H9 (cell line): Measurements from ENCODE around the gene CCNY. TPM values are rescaled to one million over a fixed set of nuclear protein-coding genes. Genes with fewer than 3 reads are reported as not detected.

Experiments used
- DNase-seq: peaks from one replicate; pipeline ENCODE4 v3.0.0-alpha.2; 2017
- H2AFZ ChIP-seq: one replicate; pipeline ENCODE4 v1.6.1; 2013; ENCODE audit warnings: mild to moderate bottlenecking, low read length, control low read depth, moderate library complexity
- H2AK5ac ChIP-seq: 2 replicates; pipeline ENCODE4 v1.6.1; 2013; ENCODE audit warnings: low read length, control low read depth, mixed read lengths; ENCODE audit not compliant: insufficient read length
- H2BK120ac ChIP-seq: one replicate; pipeline ENCODE4 v1.6.1; 2013; ENCODE audit warnings: low read depth, mild to moderate bottlenecking, low read length, control low read depth, inconsistent platforms; ENCODE audit not compliant: poor library complexity, severe bottlenecking
- H2BK12ac ChIP-seq: 2 replicates; pipeline ENCODE4 v1.6.1; 2013; ENCODE audit warnings: low read length, control low read depth, mixed read lengths, low read depth; ENCODE audit not compliant: insufficient read length
- H2BK15ac ChIP-seq: 2 replicates; pipeline ENCODE4 v1.6.1; 2013; ENCODE audit warnings: low read depth, low read length, control low read depth
- H2BK20ac ChIP-seq: one replicate; pipeline ENCODE4 v1.6.1; 2013; ENCODE audit warnings: low read depth, mild to moderate bottlenecking, low read length, control low read depth, inconsistent platforms; ENCODE audit not compliant: poor library complexity, severe bottlenecking
- H2BK5ac ChIP-seq: 2 replicates; pipeline ENCODE4 v1.6.1; 2013; ENCODE audit warnings: low read length, control low read depth, mixed read lengths; ENCODE audit not compliant: insufficient read length
- H3K14ac ChIP-seq: 2 replicates; pipeline ENCODE4 v1.6.1; 2013; ENCODE audit warnings: low read length, control low read depth; ENCODE audit not compliant: insufficient read depth
- H3K18ac ChIP-seq: 2 replicates; pipeline ENCODE4 v1.6.1; 2013; ENCODE audit warnings: low read depth, mild to moderate bottlenecking, mixed read lengths, low read length, control low read depth; ENCODE audit not compliant: insufficient read length
- H3K23ac ChIP-seq: 2 replicates; pipeline ENCODE4 v1.6.1; 2013; ENCODE audit warnings: low read length, control low read depth, mixed read lengths, low read depth; ENCODE audit not compliant: insufficient read length
- H3K23me2 ChIP-seq: 2 replicates; pipeline ENCODE4 v1.6.1; 2013; ENCODE audit warnings: low read depth, mild to moderate bottlenecking, mixed read lengths, low read length, control low read depth; ENCODE audit not compliant: insufficient read length, poor library complexity, severe bottlenecking
- H3K27ac ChIP-seq: 2 replicates; pipeline ENCODE4 v1.5.1; 2013; ENCODE audit warnings: low read length, control low read depth, mixed read lengths, low read depth; ENCODE audit not compliant: insufficient read length
- H3K27me3 ChIP-seq: 2 replicates; pipeline ENCODE4 v1.6.1; 2013; ENCODE audit warnings: low read length, control low read depth, inconsistent platforms; ENCODE audit not compliant: insufficient read depth
- H3K4ac ChIP-seq: 2 replicates; pipeline ENCODE4 v1.6.1; 2013; ENCODE audit warnings: low read depth, mild to moderate bottlenecking, control low read depth, inconsistent platforms, low read length, moderate library complexity
- H3K4me1 ChIP-seq: 2 replicates; pipeline ENCODE4 v1.6.1; 2013; ENCODE audit warnings: low read length, control low read depth, inconsistent platforms; ENCODE audit not compliant: insufficient read depth
- H3K4me2 ChIP-seq: 2 replicates; pipeline ENCODE4 v1.6.1; 2013; ENCODE audit warnings: low read length, control low read depth, mixed read lengths; ENCODE audit not compliant: insufficient read length, insufficient read depth
- H3K56ac ChIP-seq: 2 replicates; pipeline ENCODE4 v1.6.1; 2013; ENCODE audit warnings: low read depth, mild to moderate bottlenecking, mixed read lengths, low read length, control low read depth; ENCODE audit not compliant: insufficient read length
- H3K79me1 ChIP-seq: 2 replicates; pipeline ENCODE4 v1.6.1; 2013; ENCODE audit warnings: low read depth, mild to moderate bottlenecking, moderate library complexity, low read length, control low read depth, inconsistent platforms; ENCODE audit not compliant: insufficient read depth, poor library complexity, severe bottlenecking
- H3K79me2 ChIP-seq: 2 replicates; pipeline ENCODE4 v1.6.1; 2013; ENCODE audit warnings: low read length, control low read depth, inconsistent platforms; ENCODE audit not compliant: insufficient read depth
- H3K9ac ChIP-seq: 2 replicates; pipeline ENCODE4 v1.6.1; 2013; ENCODE audit warnings: low read length, control low read depth, mixed read lengths; ENCODE audit not compliant: insufficient read length; ENCODE audit errors: extremely low read depth
- H3K9me3 ChIP-seq: one replicate; pipeline ENCODE4 v1.6.1; 2013; ENCODE audit warnings: low read depth, low read length, inconsistent platforms; ENCODE audit not compliant: control insufficient read depth
- H3T11ph ChIP-seq: one replicate; pipeline ENCODE4 v1.6.1; 2013; ENCODE audit warnings: mild to moderate bottlenecking, low read length, control low read depth, inconsistent platforms
- H4K20me1 ChIP-seq: one replicate; pipeline ENCODE4 v1.6.1; 2013; ENCODE audit not compliant: control insufficient read depth, insufficient read length, insufficient read depth
- H4K5ac ChIP-seq: 2 replicates; pipeline ENCODE4 v1.6.1; 2013; ENCODE audit warnings: low read depth, mild to moderate bottlenecking, mixed read lengths, low read length, control low read depth; ENCODE audit not compliant: insufficient read length
- H4K8ac ChIP-seq: replicated peaks from 2 replicates; pipeline ENCODE4 v1.6.1; 2013; ENCODE audit warnings: low read length, control low read depth, mixed read lengths, low read depth; ENCODE audit not compliant: insufficient read length
- H4K91ac ChIP-seq: 2 replicates; pipeline ENCODE4 v1.6.1; 2013; ENCODE audit warnings: low read depth, mild to moderate bottlenecking, moderate library complexity, mixed read lengths, low read length, control low read depth; ENCODE audit not compliant: insufficient read length
- H3K27ac Mint-ChIP-seq, 3 experiments: 2 replicates in 2 of 3; 3 replicates in 1 of 3; pipeline ENCODE4 v1.8.0; 2020 to 2021; ENCODE audit warnings: mixed read lengths in 3 of 3, mild to moderate bottlenecking in 1 of 3, moderate library complexity in 1 of 3
- H3K27me3 Mint-ChIP-seq: 2 replicates; pipeline ENCODE4 v1.8.0; 2021; ENCODE audit warnings: low read depth, mild to moderate bottlenecking, moderate library complexity, mixed read lengths
- H3K36me3 Mint-ChIP-seq, 3 experiments: 2 replicates in 2 of 3; 3 replicates in 1 of 3; pipeline ENCODE4 v1.8.0; 2020 to 2021; ENCODE audit warnings: low read depth in 3 of 3, mixed read lengths in 3 of 3; ENCODE audit not compliant: insufficient read depth in 1 of 3
- H3K4me1 Mint-ChIP-seq, 2 experiments: 2 replicates each; pipeline ENCODE4 v1.8.0; 2020; ENCODE audit warnings: mixed read lengths in 2 of 2
- H3K4me3 Mint-ChIP-seq, 2 experiments: 2 replicates in 1 of 2; 3 replicates in 1 of 2; pipeline ENCODE4 v1.8.0; 2020 to 2021; ENCODE audit warnings: mild to moderate bottlenecking in 2 of 2, mixed read lengths in 2 of 2, moderate library complexity in 1 of 2
- H3K9me3 Mint-ChIP-seq, 2 experiments: 2 replicates in 1 of 2; 3 replicates in 1 of 2; pipeline ENCODE4 v1.8.0; 2020; ENCODE audit warnings: mild to moderate bottlenecking in 2 of 2, mixed read lengths in 2 of 2, moderate library complexity in 1 of 2
- WGBS: extraction: QIAGEN DNeasy Blood & Tissue Kit; methylation state at CpG from one replicate; pipeline ENCODE4 v1.1.7; 2013; ENCODE audit warnings: missing lambda C conversion rate, low lambda C conversion rate, mixed read lengths; ENCODE audit not compliant: insufficient read length; ENCODE audit errors: extremely low coverage; 5-methylcytosine and 5-hydroxymethylcytosine counted together
- total RNA-seq: library from RNA; stranded (reverse); gene quantifications from 2 replicates; pipeline ENCODE4 v1.2.1, GENCODE V29; 2021
- TF ChIP-seq, protein P1 (sequence below): fragments of 200-600 bp; sonication (generic); conservative IDR thresholded peaks from 3 replicates; pipeline ENCODE4 v1.8.0; 2021; ENCODE audit warnings: antibody characterized with exemption, mild to moderate bottlenecking

Gene CCNY
- total RNA-seq, 1 experiment from 2014 or later: 62.1 TPM

DNA sequence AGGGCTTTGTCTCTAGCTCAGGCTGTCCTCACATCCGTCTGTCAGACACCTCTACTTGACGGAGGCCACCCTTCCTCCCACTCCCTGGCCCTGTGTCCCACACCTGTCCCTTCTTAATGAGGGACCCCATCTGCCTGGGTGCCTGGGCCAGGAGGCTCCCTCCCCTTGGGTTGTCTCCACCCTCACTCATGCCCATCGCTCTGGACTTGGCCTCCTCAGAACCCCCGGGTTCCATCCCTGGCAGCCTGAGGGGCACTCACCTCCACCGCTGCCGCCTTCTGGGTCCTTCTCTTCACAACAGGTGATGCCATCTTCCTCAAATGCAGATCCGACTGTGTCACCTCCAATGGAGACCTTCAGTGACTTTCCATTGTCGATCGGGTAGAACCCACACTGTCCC, 248.6 kb downstream of the CCNY start:
- peaks cover 10% of the 10 kb centered on the region for H3K27me3 Mint-ChIP-seq
- H3K27ac ChIP-seq: no peak overlapping the region
- H2BK15ac ChIP-seq: no peak overlapping the region
- no peak overlapping the region for H2BK12ac ChIP-seq
- H3K36me3 Mint-ChIP-seq: no peaks in the 10 kb centered on the region; a peak in 2 of 7 replicates
- no peak overlapping the region for H3K23ac ChIP-seq
- WGBS: no CpG with 5 or more reads among the region's 9 CpGs
- no peak overlapping the region for H2BK20ac ChIP-seq
- H3K4ac ChIP-seq: no peak overlapping the region
- no peak for DNase-seq
- no peaks in the 10 kb centered on the region for H3K23me2 ChIP-seq
- no peak overlapping the region for H2BK120ac ChIP-seq
- no peaks in the 10 kb centered on the region; a peak in 1 of 5 replicates for H3K9me3 Mint-ChIP-seq
- H3K4me1 ChIP-seq: no peaks in the 10 kb centered on the region
- H4K20me1 ChIP-seq: no peaks in the 10 kb centered on the region
- H3K4me1 Mint-ChIP-seq: no peaks in the 10 kb centered on the region; a peak in 1 of 4 replicates
- no peak overlapping the region for H3K56ac ChIP-seq
- no peak overlapping the region for H2AK5ac ChIP-seq
- no peak overlapping the region for H3K4me3 Mint-ChIP-seq
- no peak overlapping the region for H2AFZ ChIP-seq
- TF ChIP-seq, protein P1, sequence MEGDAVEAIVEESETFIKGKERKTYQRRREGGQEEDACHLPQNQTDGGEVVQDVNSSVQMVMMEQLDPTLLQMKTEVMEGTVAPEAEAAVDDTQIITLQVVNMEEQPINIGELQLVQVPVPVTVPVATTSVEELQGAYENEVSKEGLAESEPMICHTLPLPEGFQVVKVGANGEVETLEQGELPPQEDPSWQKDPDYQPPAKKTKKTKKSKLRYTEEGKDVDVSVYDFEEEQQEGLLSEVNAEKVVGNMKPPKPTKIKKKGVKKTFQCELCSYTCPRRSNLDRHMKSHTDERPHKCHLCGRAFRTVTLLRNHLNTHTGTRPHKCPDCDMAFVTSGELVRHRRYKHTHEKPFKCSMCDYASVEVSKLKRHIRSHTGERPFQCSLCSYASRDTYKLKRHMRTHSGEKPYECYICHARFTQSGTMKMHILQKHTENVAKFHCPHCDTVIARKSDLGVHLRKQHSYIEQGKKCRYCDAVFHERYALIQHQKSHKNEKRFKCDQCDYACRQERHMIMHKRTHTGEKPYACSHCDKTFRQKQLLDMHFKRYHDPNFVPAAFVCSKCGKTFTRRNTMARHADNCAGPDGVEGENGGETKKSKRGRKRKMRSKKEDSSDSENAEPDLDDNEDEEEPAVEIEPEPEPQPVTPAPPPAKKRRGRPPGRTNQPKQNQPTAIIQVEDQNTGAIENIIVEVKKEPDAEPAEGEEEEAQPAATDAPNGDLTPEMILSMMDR: no peak
- no peaks in the 10 kb centered on the region for H3K27me3 ChIP-seq
- H4K91ac ChIP-seq: no peak overlapping the region
- no peak overlapping the region for H3K18ac ChIP-seq
- no peak overlapping the region for H4K8ac ChIP-seq
- no peak overlapping the region for H3K14ac ChIP-seq
- no peaks in the 10 kb centered on the region for H3K79me2 ChIP-seq
- H3K79me1 ChIP-seq: no peaks in the 10 kb centered on the region
- H4K5ac ChIP-seq: no peak overlapping the region
- no peak overlapping the region for H3K9ac ChIP-seq
- no peaks in the 10 kb centered on the region for H3K9me3 ChIP-seq
- H2BK5ac ChIP-seq: no peak overlapping the region
- H3T11ph ChIP-seq: no peak overlapping the region
- H3K4me2 ChIP-seq: no peak overlapping the region
- no peak overlapping the region; a peak in 1 of 7 replicates for H3K27ac Mint-ChIP-seq
